ENCODE data around the gene C2orf42.
"Not testable (repeated sequence)": the region's sequence is repeated elsewhere in the genome, so short reads cannot be mapped to it uniquely, and the experiment has no call there.

C2orf42 gene

GRCh38 chr2:70190418-70191243, at the start of gene C2orf42:
Gene C2orf42 (minus strand): TSS chr2:70191019. CDS start chr2:70181985, 9,034 bp downstream.
- peak; percentile 99 for DNase-seq

GRCh38 chr2:70240599-70240998, 49.8 kb upstream of the C2orf42 start:
- DNase-seq = no peak

- no peak for DNase-seq
Observed at GRCh38 chr2:70233926-70234325, 43.1 kb upstream of the C2orf42 start.

- peak; percentile 27 for DNase-seq
Observed at GRCh38 chr2:70226781-70227180, 36.0 kb upstream of the C2orf42 start.

GRCh38 chr2:70223305-70223704, 32.5 kb upstream of the C2orf42 start:
- DNase-seq = peak; percentile 12

- no peak for DNase-seq
Observed at GRCh38 chr2:70214953-70215549, 24.2 kb upstream of the C2orf42 start.

GRCh38 chr2:70214365-70214764, 23.5 kb upstream of the C2orf42 start:
- no peak for DNase-seq

- DNase-seq = peak; percentile 30
Observed at GRCh38 chr2:70212298-70212932, 21.6 kb upstream of the C2orf42 start.

- no peak for DNase-seq
Observed at GRCh38 chr2:70211595-70211994, 20.8 kb upstream of the C2orf42 start.

- no peak for DNase-seq
Observed at GRCh38 chr2:70204452-70204851, 13.6 kb upstream of the C2orf42 start.

- no peak for DNase-seq
Observed at GRCh38 chr2:70203086-70203485, 12.3 kb upstream of the C2orf42 start.

GRCh38 chr2:70202236-70202806, 11.5 kb upstream of the C2orf42 start:
- no peak for DNase-seq

- no peak for DNase-seq
Observed at GRCh38 chr2:70201831-70202230, 11.0 kb upstream of the C2orf42 start.

- DNase-seq = no peak
Observed at GRCh38 chr2:70201225-70201768, 10.5 kb upstream of the C2orf42 start.

GRCh38 chr2:70199320-70199864, 8.6 kb upstream of the C2orf42 start:
- peak; percentile 12 for DNase-seq

- DNase-seq = no peak
Observed at GRCh38 chr2:70192516-70192915, 1.7 kb upstream of the C2orf42 start.

- DNase-seq = no peak
Observed at GRCh38 chr2:70191244-70191735, 471 bp upstream of the C2orf42 start.

GRCh38 chr2:70188460-70188859, 2.4 kb downstream of the C2orf42 start:
- peak; percentile 29 for DNase-seq

- not testable (repeated sequence) for DNase-seq
Observed at GRCh38 chr2:70187170-70187569, 3.6 kb downstream of the C2orf42 start.

- no peak for DNase-seq
Observed at GRCh38 chr2:70182689-70183088, 8.1 kb downstream of the C2orf42 start.

- DNase-seq = no peak
Observed at GRCh38 chr2:70181363-70181956, 9.4 kb downstream of the C2orf42 start.

- DNase-seq = no peak
Observed at GRCh38 chr2:70173520-70173919, 17.3 kb downstream of the C2orf42 start.

Data from hematopoietic multipotent progenitor cell treated with erythropoietin and hydrocortisone succinate and interleukin-3 and kit ligand, for 6 days (in vitro differentiated cells).